Germinal center (tissue), 1 donor: ENCODE data around the gene FGFR2.

Source experiments
- DNase-seq: peaks from one replicate; pipeline ENCODE4 v3.0.0; 2012; ENCODE audit warnings: mixed read lengths, low spot score

Gene FGFR2

DNA sequence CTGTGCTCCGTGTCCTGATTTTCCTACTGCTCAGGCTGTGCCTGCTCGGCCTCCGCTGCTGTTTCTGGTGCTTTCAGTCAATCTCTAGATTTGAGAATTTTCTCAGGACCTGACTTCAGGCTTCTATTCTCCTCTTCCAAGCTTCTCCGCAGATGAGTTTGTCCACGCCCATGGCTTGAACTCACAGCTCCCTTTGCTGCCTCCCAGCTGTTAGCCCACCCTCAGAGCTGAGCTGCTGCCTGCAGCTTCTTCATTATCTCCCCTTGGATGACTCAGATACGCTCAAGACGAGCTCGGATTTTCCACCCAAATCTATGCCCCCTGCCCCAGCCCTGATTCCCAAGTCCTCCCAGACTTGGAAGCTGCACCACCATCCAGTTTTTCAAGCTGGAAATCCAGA lies 104.7 kb downstream of the FGFR2 start:
- DNase-seq, result no peak

DNA sequence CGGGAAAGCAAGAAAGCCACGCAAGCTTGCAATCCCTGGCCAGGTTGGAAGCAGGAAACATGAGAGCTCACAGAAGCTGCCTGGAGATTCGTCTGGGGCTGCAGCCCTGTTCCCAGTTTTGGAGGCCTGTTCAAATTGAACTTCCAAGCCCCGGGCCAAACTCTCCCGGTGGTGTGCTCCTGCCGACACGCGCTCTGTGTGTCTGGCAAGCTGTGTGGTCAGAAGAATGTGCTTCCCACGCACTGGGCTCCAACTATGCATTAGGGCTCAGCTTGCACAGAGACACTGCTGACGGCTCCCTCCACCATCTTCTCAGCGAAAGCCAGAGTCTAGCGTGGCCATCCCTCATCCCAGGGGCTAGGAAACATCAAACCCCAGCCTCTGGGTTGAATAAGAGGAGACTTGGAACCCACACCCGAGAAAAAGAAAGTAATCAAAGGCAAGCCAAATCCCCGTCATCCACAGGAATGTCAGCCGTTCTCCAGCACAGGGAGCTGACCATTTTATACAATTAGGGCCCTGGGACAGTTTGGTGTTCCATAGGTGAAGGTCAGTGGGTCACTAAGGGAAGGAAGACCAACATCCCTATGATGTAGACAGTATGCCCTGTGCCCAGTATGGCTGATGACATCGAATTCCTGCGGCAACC lies 107.2 kb downstream of the FGFR2 start:
- DNase-seq, result no peak

GRCh38 chr10:121485436-121486139 lies 112.7 kb downstream of the FGFR2 start:
- no peak for DNase-seq

DNA sequence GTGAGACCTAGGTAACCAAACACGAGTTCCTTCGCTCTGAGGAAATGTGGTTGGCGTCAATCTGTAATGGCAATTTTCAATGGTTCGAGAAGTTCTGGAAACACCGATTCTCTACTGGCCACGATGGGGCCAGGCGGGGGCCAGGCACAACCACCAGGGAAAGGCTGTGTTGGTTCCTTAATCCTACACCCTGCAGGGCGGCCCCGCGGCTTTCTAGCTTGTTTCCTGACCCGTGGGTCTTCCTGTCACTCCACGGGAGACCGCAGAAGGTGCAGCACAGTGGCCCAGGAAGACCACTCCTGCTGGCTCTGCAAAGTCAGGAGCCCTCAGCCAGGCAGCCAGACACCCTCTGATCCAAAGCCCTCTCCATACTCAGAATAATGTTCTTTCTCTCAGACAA lies 113.4 kb downstream of the FGFR2 start:
- no peak for DNase-seq

- DNase-seq, result no peak
Measured at GRCh38 chr10:121484401-121484800, 113.8 kb downstream of the FGFR2 start.

- no peak for DNase-seq
Measured at GRCh38 chr10:121481180-121481579, 117.1 kb downstream of the FGFR2 start.

DNA sequence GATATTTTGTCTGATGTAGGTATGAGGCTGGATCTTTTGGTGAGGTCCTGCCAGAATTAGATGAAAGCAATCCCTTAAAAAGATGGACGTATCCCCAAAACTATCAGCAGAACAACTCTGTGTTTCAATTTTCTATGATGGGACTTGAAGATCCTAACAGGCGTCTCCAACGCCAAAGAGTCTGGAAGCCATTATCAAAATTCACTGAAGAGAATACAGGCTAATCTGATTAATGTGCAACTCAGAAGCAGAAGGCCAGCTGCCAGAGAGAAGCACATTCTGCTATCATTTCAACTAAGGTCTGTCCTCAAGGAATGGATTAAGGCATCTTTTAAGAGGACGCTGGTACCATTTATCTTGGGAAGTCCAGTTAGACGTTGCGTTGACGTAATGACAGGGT lies 119.7 kb downstream of the FGFR2 start:
- DNase-seq, result no peak

- DNase-seq, result no peak
Measured at GRCh38 chr10:121469797-121470606, 128.2 kb downstream of the FGFR2 start.

GRCh38 chr10:121468726-121469125 lies 129.5 kb downstream of the FGFR2 start:
- DNase-seq, result no peak

DNA sequence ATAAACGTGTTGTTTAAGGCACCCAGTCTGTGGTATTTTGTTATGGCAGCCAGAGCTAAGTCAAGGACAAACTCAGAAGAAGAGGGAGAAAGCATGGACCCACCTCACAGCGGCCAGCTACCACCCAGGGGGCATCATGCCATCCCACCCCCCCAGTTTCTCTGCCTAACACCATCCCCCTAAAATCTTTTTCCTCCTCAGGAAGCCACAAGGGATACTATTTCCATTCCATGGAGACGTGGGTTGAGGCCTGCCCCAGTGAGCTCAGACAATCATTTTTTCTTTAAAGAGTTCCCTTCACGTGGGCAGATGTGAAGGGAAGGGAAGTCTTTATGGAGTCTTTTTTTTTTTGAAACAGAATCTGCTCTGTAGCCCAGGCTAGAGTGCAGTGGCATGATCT lies 131.8 kb downstream of the FGFR2 start:
- DNase-seq, result no peak

DNA sequence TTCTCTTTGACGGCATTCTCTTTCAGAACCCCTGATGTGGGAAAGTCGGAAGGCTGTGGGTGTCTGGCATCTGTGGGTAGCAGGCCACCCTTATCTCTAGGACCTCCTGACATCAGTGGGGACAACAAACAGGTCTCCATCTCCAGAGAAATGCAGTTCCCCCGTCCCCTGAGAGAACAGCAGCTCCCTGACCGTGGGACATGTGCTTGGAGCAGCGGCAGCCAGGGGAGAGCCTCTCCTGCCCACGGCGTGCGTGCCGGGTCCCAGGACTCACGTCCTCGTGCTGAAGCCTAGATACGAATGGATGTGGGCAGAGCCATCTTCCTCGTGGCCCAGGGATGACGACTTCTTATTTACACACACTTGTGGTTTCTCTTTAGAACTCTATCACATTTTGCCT lies 133.0 kb downstream of the FGFR2 start:
- DNase-seq, result no peak

DNA sequence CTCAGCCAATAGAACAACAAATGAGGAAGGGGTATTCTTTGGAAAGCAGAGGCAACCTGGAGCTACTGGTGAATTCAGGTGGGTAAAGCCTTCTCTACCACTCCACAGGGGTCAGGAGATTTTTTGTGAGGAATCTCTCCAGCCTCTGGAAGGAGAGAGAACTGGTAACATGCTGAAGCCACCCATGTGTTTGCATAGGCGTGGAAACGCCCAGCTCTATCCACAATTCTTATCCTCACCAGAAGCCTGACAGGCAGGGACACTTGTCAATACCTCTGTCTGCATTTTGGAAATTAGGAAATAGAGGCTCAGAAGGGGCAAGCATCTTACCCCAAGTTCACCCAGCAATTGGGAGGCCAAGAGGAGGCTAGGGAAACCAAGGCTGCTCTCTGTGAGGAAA lies 133.7 kb downstream of the FGFR2 start:
- no peak for DNase-seq

DNA sequence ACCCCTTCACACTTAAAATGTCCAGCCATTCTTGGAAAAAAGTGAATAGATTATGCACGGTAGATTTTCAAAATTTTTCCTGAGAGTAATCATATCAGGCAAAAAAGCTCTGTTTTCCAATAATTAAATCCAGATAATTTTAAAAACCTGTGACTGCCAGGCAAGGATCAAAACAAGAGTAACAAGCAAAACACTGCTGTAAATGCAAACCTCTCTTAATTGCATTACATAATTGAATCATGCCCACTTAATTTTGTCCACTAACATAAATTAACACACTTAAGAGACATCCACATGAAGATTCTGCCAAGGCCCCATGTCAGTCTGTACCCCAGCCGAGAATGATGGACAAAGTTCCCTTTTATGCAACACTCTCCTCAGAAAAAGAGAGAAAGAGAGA lies 135.3 kb downstream of the FGFR2 start:
- DNase-seq, result no peak

DNA sequence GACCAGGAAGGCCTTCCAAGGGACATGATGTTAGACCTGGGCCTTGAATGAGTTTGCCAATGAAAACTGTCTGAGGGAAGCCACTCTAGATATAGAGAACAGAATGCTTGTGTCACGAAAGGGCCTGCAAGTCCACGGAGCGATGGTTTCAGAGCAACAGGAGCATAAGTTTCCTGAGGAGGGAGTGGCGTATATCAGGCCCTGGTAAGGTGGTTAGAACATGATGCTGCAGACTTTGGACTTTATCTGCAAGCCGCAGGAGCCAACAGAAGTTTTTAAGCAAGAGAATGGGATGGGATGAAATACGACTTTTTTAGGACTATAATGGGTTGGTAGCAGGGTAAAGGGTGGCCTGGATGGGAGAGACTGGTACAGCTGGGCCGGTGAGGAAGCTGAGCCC lies 136.0 kb downstream of the FGFR2 start:
- no peak for DNase-seq

GRCh38 chr10:121461307-121461706 lies 136.9 kb downstream of the FGFR2 start:
- DNase-seq, result no peak

DNA sequence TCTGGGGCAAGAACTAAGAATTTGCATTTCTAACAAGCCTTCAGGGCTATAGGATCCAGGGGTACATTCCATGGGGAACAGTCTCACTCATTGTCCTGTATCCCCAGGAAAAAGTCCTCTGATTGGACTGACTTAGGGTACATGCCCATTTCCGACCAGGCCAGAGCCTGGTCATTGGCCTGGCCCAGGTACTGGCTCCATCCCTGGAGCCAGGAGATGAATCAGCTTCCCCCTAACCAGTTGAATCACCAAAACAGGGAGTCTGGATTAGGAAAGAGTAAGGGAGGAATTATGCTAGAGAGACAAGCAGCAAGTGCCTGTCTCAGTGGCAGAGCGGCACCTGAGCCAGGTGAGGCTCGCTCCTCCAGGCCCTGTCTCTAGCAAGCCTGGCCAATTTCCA lies 137.5 kb downstream of the FGFR2 start:
- no peak for DNase-seq

DNA sequence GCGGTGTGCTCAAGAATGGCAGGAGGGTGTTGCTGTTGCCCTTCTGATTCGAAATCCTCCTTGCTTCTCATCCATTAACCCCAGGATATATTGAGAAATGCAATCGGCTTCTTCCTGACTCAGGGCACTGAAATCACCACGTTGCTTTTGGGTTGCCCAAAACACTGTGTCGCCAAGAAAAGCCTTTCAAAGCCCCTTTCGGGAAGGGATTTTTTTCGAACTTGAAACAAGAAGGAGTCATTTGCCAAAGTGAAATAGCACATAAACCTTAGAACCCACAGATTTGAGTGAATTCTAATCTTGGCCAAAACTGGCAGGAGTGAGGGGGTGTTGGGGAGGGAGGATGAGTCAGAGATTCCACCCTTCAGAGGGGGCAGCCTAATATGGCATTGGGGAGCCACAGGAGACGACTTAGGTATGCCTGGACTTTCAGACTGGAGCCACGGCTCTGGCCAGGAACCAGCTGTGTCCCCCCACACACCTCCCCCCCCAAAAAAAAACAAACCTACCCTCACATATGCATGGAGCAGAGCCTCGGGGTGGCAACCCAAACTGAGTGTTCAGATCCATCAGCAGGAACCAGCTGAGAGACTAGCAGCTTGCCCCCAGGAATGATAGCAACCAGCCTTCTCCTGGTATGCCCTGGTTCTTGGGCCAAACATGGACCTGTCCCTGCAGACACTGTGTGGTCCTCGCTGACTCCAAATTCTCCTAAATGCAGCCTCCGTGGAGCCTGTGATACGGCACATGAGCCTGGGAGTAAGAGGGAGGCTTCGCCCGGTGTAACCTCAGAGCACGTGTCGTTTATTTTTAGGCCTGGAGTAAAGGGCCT lies 138.4 kb downstream of the FGFR2 start:
- DNase-seq, result no peak

DNA sequence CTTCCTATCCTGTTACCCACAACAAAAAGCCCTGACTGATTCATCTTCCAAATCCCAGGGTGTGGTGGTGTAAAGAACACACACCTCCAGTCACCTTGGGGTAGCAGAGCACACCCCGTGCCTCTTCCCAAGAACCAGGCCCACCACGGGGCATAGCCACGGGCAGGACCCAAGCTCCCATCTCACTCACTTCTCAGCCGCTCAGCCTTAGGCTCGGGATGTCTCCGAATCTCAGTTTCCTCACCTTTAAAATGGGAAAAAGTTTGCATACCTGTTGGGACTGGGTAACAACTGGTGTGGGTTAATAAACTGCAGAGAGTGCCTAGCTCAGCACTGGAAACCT lies 139.0 kb downstream of the FGFR2 start:
- DNase-seq, result no peak

DNA sequence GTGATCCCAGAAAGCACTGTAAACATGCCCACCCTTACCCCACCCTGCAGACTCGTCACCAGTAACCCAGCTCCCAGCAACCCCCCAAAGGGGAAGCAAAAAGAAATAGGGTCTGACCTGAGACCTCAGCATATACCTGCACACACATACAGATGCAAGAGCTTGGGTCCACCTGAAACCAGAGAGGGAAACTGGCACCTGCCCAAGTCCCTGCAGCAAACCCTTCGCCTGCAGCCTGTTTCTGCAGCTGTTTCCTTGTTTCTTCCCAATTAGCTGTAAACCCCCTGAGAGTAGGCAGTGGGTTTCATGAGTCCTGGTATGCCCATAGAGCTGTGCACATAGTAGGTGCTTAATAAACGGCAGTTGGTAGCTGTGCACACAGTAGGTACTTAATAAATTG lies 140.5 kb downstream of the FGFR2 start:
- DNase-seq, result no peak

DNA sequence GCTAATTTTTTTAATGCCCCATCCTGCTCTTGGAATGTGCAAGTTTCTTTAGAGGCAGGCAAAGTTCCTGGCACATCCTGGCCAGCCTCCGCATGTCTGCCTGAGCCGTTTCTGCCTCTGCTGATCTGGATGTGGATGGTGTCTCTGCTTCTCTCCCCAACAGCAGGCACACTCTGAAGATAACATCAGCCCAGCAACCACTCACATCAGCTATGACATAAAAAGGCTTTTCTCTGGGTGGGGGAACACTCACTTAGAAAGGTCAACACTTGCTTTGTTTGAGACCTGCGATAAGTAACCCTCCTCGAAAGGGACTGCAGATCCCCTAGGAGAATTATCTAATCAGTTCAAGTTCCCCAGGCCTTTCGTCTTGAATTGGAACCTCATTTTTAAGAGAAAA lies 142.9 kb downstream of the FGFR2 start:
- no peak for DNase-seq

DNA sequence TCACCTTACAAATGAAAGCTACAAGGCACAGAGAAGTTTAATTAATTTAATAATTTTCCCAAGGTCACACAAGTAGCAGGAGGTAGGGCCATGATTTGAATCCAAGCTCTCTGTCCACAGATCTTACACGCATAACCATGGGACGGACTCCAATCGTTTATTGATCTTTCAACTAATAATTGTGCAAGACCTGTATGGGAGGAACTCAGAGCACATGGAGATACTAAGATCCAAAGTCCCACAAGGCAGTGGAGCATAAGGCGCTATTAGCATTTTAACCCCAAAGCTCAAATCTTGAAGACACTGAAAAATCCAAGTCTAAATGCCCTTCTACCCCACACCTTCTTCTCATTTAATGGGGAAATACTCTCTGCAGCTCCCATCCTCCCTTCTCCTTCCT lies 143.5 kb downstream of the FGFR2 start:
- DNase-seq, result no peak

GRCh38 chr10:121453160-121453559 lies 145.1 kb downstream of the FGFR2 start:
- no peak for DNase-seq
